ENCODE results near the gene GAREM1.

- no peak for TF ChIP-seq EZH2phosphoT487 (IDR thresholded peaks at IDR 0.05)
- TF ChIP-seq, protein P1, sequence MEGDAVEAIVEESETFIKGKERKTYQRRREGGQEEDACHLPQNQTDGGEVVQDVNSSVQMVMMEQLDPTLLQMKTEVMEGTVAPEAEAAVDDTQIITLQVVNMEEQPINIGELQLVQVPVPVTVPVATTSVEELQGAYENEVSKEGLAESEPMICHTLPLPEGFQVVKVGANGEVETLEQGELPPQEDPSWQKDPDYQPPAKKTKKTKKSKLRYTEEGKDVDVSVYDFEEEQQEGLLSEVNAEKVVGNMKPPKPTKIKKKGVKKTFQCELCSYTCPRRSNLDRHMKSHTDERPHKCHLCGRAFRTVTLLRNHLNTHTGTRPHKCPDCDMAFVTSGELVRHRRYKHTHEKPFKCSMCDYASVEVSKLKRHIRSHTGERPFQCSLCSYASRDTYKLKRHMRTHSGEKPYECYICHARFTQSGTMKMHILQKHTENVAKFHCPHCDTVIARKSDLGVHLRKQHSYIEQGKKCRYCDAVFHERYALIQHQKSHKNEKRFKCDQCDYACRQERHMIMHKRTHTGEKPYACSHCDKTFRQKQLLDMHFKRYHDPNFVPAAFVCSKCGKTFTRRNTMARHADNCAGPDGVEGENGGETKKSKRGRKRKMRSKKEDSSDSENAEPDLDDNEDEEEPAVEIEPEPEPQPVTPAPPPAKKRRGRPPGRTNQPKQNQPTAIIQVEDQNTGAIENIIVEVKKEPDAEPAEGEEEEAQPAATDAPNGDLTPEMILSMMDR (IDR thresholded peaks at IDR 0.05): no peak
- TF ChIP-seq EZH2 (IDR thresholded peaks at IDR 0.05): no peak
Measured at GRCh38 chr18:32243358-32243757, 227.3 kb downstream of the GAREM1 start.

Measured in neural progenitor cell (in vitro differentiated cells).